K562 (cell line): ENCODE results near the gene RXRA. TPM values are rescaled to one million over a fixed set of nuclear protein-coding genes. Genes with fewer than 3 reads are reported as not detected.

Source experiments
- ATAC-seq: fragments of 200-7000 bp; cut with Tn5 transposase; 3 replicates; pipeline ENCODE4 v1.9.1; 2020; ENCODE audit warnings: moderate library complexity
- BruUV-seq: library from RNA; stranded (reverse); fragments of 400-500 nt; replicated peaks from 2 replicates; lab custom pipeline; 2021; lab: Mats Ljungman, UMichigan
- CTCF ChIA-PET: fragments of 300-600 bp; formaldehyde crosslinking; extraction: SDS; loops from one replicate; lab custom pipeline; 2021; ENCODE audit warnings: low intra/inter-chr PET ratio; lab: Yijun Ruan, JAX
- POLR2A ChIA-PET: fragments of 300-600, 350-650 bp; sonication (Branson Sonifier 250); formaldehyde crosslinking; extraction: SDS; loops from one replicate; lab custom pipeline; 2021; ENCODE audit warnings: antibody characterized with exemption, inconsistent platforms; lab: Yijun Ruan, JAX
- DNase-seq, 4 experiments: peaks; one replicate each; pipeline versions ENCODE4 v3.0.0 to v3.0.0-alpha.2; 2011 to 2018; ENCODE audit warnings: low spot score in 3 of 4, mixed read lengths in 3 of 4; ENCODE audit errors: extremely low read depth in 1 of 4
- FAIRE-seq: peaks from 2 replicates; lab custom pipeline; 2011; peaks lifted over from hg19 to GRCh38; lab: Jason Lieb, UNC
- H2AFZ ChIP-seq: 2 replicates; pipeline ENCODE4 v1.6.0; 2011; ENCODE audit warnings: low read depth, low read length, control low read depth, inconsistent platforms
- H3K27ac ChIP-seq: fragments of 200-600 bp; 3 replicates; pipeline ENCODE4 v1.8.0; 2011; ENCODE audit warnings: low read depth, mild to moderate bottlenecking, control low read depth, inconsistent platforms, low read length, moderate library complexity, mixed read lengths; ENCODE audit errors: extremely low read depth
- H3K27me3 ChIP-seq, 2 experiments: fragments of 300-600 bp in 1 of 2; 2 replicates in 1 of 2; 3 replicates in 1 of 2; pipeline versions ENCODE4 v1.6.0 to v1.8.0; 2011; ENCODE audit warnings: inconsistent platforms in 2 of 2, low read length in 2 of 2, mild to moderate bottlenecking in 1 of 2, mixed read lengths in 1 of 2, moderate library complexity in 1 of 2; ENCODE audit not compliant: control insufficient read depth in 2 of 2, insufficient read depth in 2 of 2
- H3K36me3 ChIP-seq: fragments of 300-600 bp; 3 replicates; pipeline ENCODE4 v1.8.0; 2011; ENCODE audit warnings: mild to moderate bottlenecking, low read length, inconsistent platforms; ENCODE audit not compliant: control insufficient read depth, insufficient read depth
- H3K4me1 ChIP-seq, 2 experiments: fragments of 200-600 bp in 1 of 2; replicated peaks in 1 of 2; 2 replicates in 1 of 2; 3 replicates in 1 of 2; pipeline versions ENCODE4 v1.5.1 to v1.8.0; 2011; ENCODE audit warnings: inconsistent platforms in 2 of 2, low read length in 2 of 2, mild to moderate bottlenecking in 1 of 2, mixed read lengths in 1 of 2, moderate library complexity in 1 of 2; ENCODE audit not compliant: control insufficient read depth in 2 of 2, insufficient read depth in 2 of 2
- H3K4me2 ChIP-seq: 2 replicates; pipeline ENCODE4 v1.6.1; 2011; ENCODE audit warnings: low read length, control low read depth, inconsistent platforms, mixed read lengths; ENCODE audit not compliant: insufficient read depth
- H3K4me3 ChIP-seq: fragments of 200-600 bp; sonication (generic), shearing (Covaris generic); 2 replicates; pipeline ENCODE4 v1.5.1; 2016; ENCODE audit warnings: control low read depth, inconsistent platforms
- H3K79me2 ChIP-seq: fragments of 200-600 bp; 3 replicates; pipeline ENCODE4 v1.8.0; 2011; ENCODE audit warnings: low read length, inconsistent platforms; ENCODE audit not compliant: control insufficient read depth, insufficient read depth
- H3K9ac ChIP-seq, 2 experiments: 2 replicates each; pipeline versions ENCODE4 v1.6.0 to v1.6.1; 2011; ENCODE audit warnings: low read depth in 2 of 2, low read length in 2 of 2, control low read depth in 1 of 2, inconsistent platforms in 1 of 2, mild to moderate bottlenecking in 1 of 2, mixed read lengths in 1 of 2; ENCODE audit not compliant: insufficient read depth in 1 of 2
- H3K9me1 ChIP-seq: one replicate; pipeline ENCODE4 v1.6.0; 2011; ENCODE audit warnings: inconsistent platforms, mild to moderate bottlenecking, low read length, moderate library complexity; ENCODE audit not compliant: control insufficient read depth, insufficient read depth
- H3K9me3 ChIP-seq: replicated peaks from 2 replicates; pipeline ENCODE4 v1.5.1; 2011; ENCODE audit warnings: low read depth, low read length, inconsistent platforms; ENCODE audit not compliant: control insufficient read depth, insufficient read depth
- H4K20me1 ChIP-seq: replicated peaks from 2 replicates; pipeline ENCODE4 v1.6.1; 2011; ENCODE audit warnings: low read length, inconsistent platforms, mixed read lengths; ENCODE audit not compliant: control insufficient read depth, insufficient read depth
- ARID4B ChIP-seq: sonication (generic); formaldehyde crosslinking; IDR thresholded peaks from 2 replicates; pipeline ENCODE4 v1.8.0; 2022; ENCODE audit warnings: mild to moderate bottlenecking, missing genetic modification reagents
- CUX1 ChIP-seq: fragments of 200-800 bp; sonication (Bioruptor generic); IDR thresholded peaks from 2 replicates; pipeline ENCODE4 v1.6.1; 2016; ENCODE audit warnings: missing genetic modification characterization, missing compliant biosample characterization
- FOXP1 ChIP-seq: sonication (generic); formaldehyde crosslinking; IDR thresholded peaks from 2 replicates; pipeline ENCODE4 v1.8.0; 2022; ENCODE audit warnings: mild to moderate bottlenecking, missing genetic modification reagents
- PTRF ChIP-seq: fragments of 450-650 bp; IDR thresholded peaks from 2 replicates; pipeline ENCODE4 v1.6.1; 2016; ENCODE audit warnings: mild to moderate bottlenecking, missing genetic modification characterization, missing compliant biosample characterization
- TAL1 ChIP-seq: fragments of 450-650 bp; IDR thresholded peaks from 2 replicates; pipeline ENCODE4 v1.6.1; 2016; ENCODE audit warnings: mild to moderate bottlenecking
- WGBS: fragments of 100-300 bp; shearing (Covaris generic); methylation state at CpG from one replicate; pipeline ENCODE4 v1.1.6; 2016; ENCODE audit warnings: low coverage, mixed read lengths; ENCODE audit not compliant: insufficient coverage; ENCODE audit errors: missing lambda C conversion rate; 5-methylcytosine and 5-hydroxymethylcytosine counted together
- in situ Hi-C: fragments of 300-500 bp; cut with MboI; formaldehyde crosslinking; loops from 4 replicates; pipeline ENCODE4 v1.15.0; 2018; ENCODE audit warnings: inconsistent platforms, mixed read lengths
- intact Hi-C: fragments of 100-400 bp; cut with micrococcal nuclease; formaldehyde crosslinking; loops from 2 replicates; pipeline ENCODE4 v1.14.2; 2022
- polyA plus RNA-seq, 8 experiments: library from polyadenylated mRNA; depleted of rRNA in 4 of 8; stranded (reverse) in 5 of 8; unstranded in 3 of 8; fragments of >200 nt; fragmentation: Nextera tagmentation in 2 of 8; fragmentation: Illumina TruSeq in 1 of 8; extraction: Ambion mirVana in 2 of 8; extraction: Trizol in 1 of 8; gene quantifications; 2 replicates each; pipeline versions ENCODE4 v1.2.1 to v1.2.3, GENCODE V29; 2011 to 2014; ENCODE audit warnings: inconsistent platforms in 1 of 8, missing spikeins in 1 of 8
- total RNA-seq, 7 experiments: library from RNA; depleted of rRNA in 6 of 7; stranded (reverse); fragments of >200 nt in 6 of 7; fragmentation: Illumina TruSeq in 2 of 7; extraction: Trizol in 2 of 7; gene quantifications; 2 replicates each; pipeline versions ENCODE4 v1.2.1 to v1.2.3, GENCODE V29; 2011 to 2021; ENCODE audit warnings: low replicate concordance in 1 of 7

RXRA gene
- total and polyA plus RNA-seq, 9 of the 15 experiments (the other 6 are each of a cell fraction or from before 2014, with no cell fraction given): 0.35 to 23.6 (median 4.6) TPM

- TF ChIP-seq CUX1 (CRISPR knock-in tag): no peak
- TF ChIP-seq PTRF (tag): no peak
Measured at GRCh38 chr9:134328841-134329575, 2.8 kb downstream of the RXRA start (continued).

DNA sequence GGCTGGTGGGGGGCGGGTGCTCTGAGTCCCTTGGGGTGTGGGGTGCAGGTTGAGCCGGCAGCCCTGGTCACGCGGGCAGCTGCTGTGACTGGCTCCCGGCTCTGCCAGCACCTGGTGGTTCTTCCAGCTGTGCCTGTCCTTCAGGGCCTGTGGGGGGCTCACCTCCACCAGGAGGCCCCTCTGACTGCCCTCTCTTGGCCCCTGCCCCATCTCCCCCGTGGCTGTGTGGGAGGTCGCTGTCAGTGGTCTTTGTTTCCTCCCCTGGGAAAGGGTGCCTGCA lies 3.3 kb downstream of the RXRA start:
- BruUV-seq: no TSS peak
- 68% methylated on average over 2 of the region's 7 CpGs for WGBS
- H4K20me1 ChIP-seq: peaks cover 38% of the 10 kb centered on the region
- DNase-seq (no peak), FAIRE-seq (no peak), ATAC-seq (no peak)
- TF ChIP-seq TAL1 (no peak), FOXP1 (CRISPR knock-in tag) (0 out of 2 replicates have a peak, but pooled peaks have one; percentile 31), ARID4B (CRISPR knock-in tag) (0 out of 2 replicates have a peak, but pooled peaks have one; percentile 37)
- ChIA-PET CTCF (no interaction called here), POLR2A (interaction anchor here (0.5 to 1.2 kb wide), 2 partner anchors 14 to 345 kb away, joined by 3 to 4 read pairs; no protein-coding TSS in a partner anchor)
- H3K4me3 ChIP-seq: no peak overlapping the region
- no peaks in the 10 kb centered on the region for H3K9me3 ChIP-seq
- H3K4me1 ChIP-seq: peaks cover 11 to 90% of the 10 kb centered on the region in 2 experiments
- no peak overlapping the region for H2AFZ ChIP-seq
- H3K9ac ChIP-seq: peak overlapping the region in 1 of 2 experiments; percentile 94; a peak in 2 of 4 replicates
- peaks cover 6% of the 10 kb centered on the region for H3K9me1 ChIP-seq
- intact Hi-C loops: loop anchor here (10.0 kb wide), 1 partner anchor 155 kb away; no protein-coding TSS in a partner anchor
- no peaks in the 10 kb centered on the region for H3K36me3 ChIP-seq
- H3K27ac ChIP-seq: no peak overlapping the region
- H3K27me3 ChIP-seq: no peaks in the 10 kb centered on the region
- no peak overlapping the region for H3K4me2 ChIP-seq
- in situ Hi-C loops: no loop called here
- peaks cover 76% of the 10 kb centered on the region for H3K79me2 ChIP-seq
